GM19328 (cell line): ENCODE results near the gene NINJ2.

Source experiments
- ATAC-seq: cut with Tn5 transposase; IDR thresholded peaks from one replicate; pipeline ENCODE4 v1.9.1; 2021; ENCODE audit warnings: mild to moderate bottlenecking, moderate library complexity; ENCODE audit not compliant: unreplicated experiment

Gene NINJ2

GRCh38 chr12:571795-572531 lies 91.3 kb downstream of the NINJ2 start:
- no peak for ATAC-seq

GRCh38 chr12:570921-571794 lies 92.1 kb downstream of the NINJ2 start:
- ATAC-seq: no peak

- no peak for ATAC-seq
These were observed 92.8 kb downstream of the NINJ2 start for GRCh38 chr12:570435-570920.

- no peak for ATAC-seq
These were observed 93.3 kb downstream of the NINJ2 start for GRCh38 chr12:569803-570434.

GRCh38 chr12:569091-569676 lies 94.1 kb downstream of the NINJ2 start:
- no peak for ATAC-seq

- no peak for ATAC-seq
These were observed 94.8 kb downstream of the NINJ2 start for GRCh38 chr12:568486-568885.

GRCh38 chr12:565589-566105 lies 97.6 kb downstream of the NINJ2 start:
- no peak for ATAC-seq

GRCh38 chr12:565161-565560 lies 98.1 kb downstream of the NINJ2 start:
- no peak for ATAC-seq

- ATAC-seq: no peak
These were observed 99.4 kb downstream of the NINJ2 start for GRCh38 chr12:563787-564298.

GRCh38 chr12:563250-563781 lies 99.9 kb downstream of the NINJ2 start:
- no peak for ATAC-seq

- no peak for ATAC-seq
These were observed 100.6 kb downstream of the NINJ2 start for GRCh38 chr12:562634-563033.

- no peak for ATAC-seq
These were observed 101.2 kb downstream of the NINJ2 start for GRCh38 chr12:561908-562593.

- ATAC-seq: no peak
These were observed 101.9 kb downstream of the NINJ2 start for GRCh38 chr12:561391-561705.

- ATAC-seq: no peak
These were observed 102.4 kb downstream of the NINJ2 start for GRCh38 chr12:560691-561390.

GRCh38 chr12:559906-560455 lies 103.3 kb downstream of the NINJ2 start:
- no peak for ATAC-seq

GRCh38 chr12:559208-559905 lies 103.9 kb downstream of the NINJ2 start:
- ATAC-seq: no peak

- no peak for ATAC-seq
These were observed 104.7 kb downstream of the NINJ2 start for GRCh38 chr12:558580-558979.

GRCh38 chr12:556498-556897 lies 106.7 kb downstream of the NINJ2 start:
- no peak for ATAC-seq

GRCh38 chr12:554001-554285 lies 109.3 kb downstream of the NINJ2 start:
- no peak for ATAC-seq
